OCI-LY7 (cell line): Measurements from ENCODE around the gene ESR2. TPM values are rescaled to one million over a fixed set of nuclear protein-coding genes. Genes with fewer than 3 reads are reported as not detected.

ENCODE experiments used
- BruUV-seq: library from RNA; stranded (reverse); fragments of 400-500 nt; replicated peaks from 2 replicates; lab custom pipeline; 2021; lab: Mats Ljungman, UMichigan
- CTCF ChIA-PET: fragments of 300-600 bp; sonication (Branson Sonifier 250); formaldehyde crosslinking; loops from one replicate; lab custom pipeline; 2022; ENCODE audit warnings: antibody characterized with exemption; ENCODE audit not compliant: unreplicated experiment; lab: Charles Lee
- POLR2A ChIA-PET: fragments of 300-600 bp; sonication (Branson Sonifier 250); formaldehyde crosslinking; loops from one replicate; lab custom pipeline; 2022; ENCODE audit warnings: antibody characterized with exemption; lab: Charles Lee
- DNase-seq: peaks from one replicate; pipeline ENCODE4 v3.0.0-alpha.2; 2015; ENCODE audit warnings: low spot score
- H2AFZ ChIP-seq: fragments of 200-600 bp; sonication (generic), shearing (Covaris generic); 2 replicates; pipeline ENCODE4 v1.6.1; 2014; ENCODE audit warnings: mild to moderate bottlenecking, antibody characterized with exemption, low read length, moderate library complexity
- H3K27ac ChIP-seq: fragments of 200-600 bp; sonication (generic); 2 replicates; pipeline ENCODE4 v1.5.1; 2014; ENCODE audit warnings: mixed run types, low read depth, mild to moderate bottlenecking, moderate library complexity, low read length, inconsistent platforms; ENCODE audit not compliant: poor library complexity, severe bottlenecking
- H3K36me3 ChIP-seq: fragments of 200-600 bp; sonication (generic); 2 replicates; pipeline ENCODE4 v1.6.1; 2014; ENCODE audit warnings: mild to moderate bottlenecking, antibody characterized with exemption, low read length, moderate library complexity, mixed read lengths; ENCODE audit not compliant: insufficient read depth
- H3K4me1 ChIP-seq: fragments of 200-600 bp; sonication (generic); 2 replicates; pipeline ENCODE4 v1.5.1; 2014; ENCODE audit warnings: mild to moderate bottlenecking, low read length; ENCODE audit not compliant: insufficient read depth, poor library complexity, severe bottlenecking
- H3K4me2 ChIP-seq: fragments of 200-600 bp; sonication (generic); 2 replicates; pipeline ENCODE4 v1.6.1; 2014; ENCODE audit warnings: mild to moderate bottlenecking, low read length
- H3K4me3 ChIP-seq: fragments of 200-600 bp; sonication (generic); 2 replicates; pipeline ENCODE4 v1.5.1; 2014; ENCODE audit warnings: mild to moderate bottlenecking, low read depth, low read length; ENCODE audit not compliant: poor library complexity, severe bottlenecking
- H3K79me2 ChIP-seq: fragments of 200-600 bp; sonication (generic); 2 replicates; pipeline ENCODE4 v1.6.1; 2016; ENCODE audit warnings: low read depth, mild to moderate bottlenecking, low read length, moderate library complexity, mixed read lengths; ENCODE audit not compliant: insufficient read depth
- H3K9me2 ChIP-seq: fragments of 200-600 bp; sonication (generic); 2 replicates; pipeline ENCODE4 v1.6.1; 2016; ENCODE audit warnings: mild to moderate bottlenecking, low read length, mixed read lengths; ENCODE audit not compliant: insufficient read depth
- H3K9me3 ChIP-seq: fragments of 200-600 bp; sonication (generic); 2 replicates; pipeline ENCODE4 v1.6.1; 2014; ENCODE audit warnings: mild to moderate bottlenecking, mixed run types, low read length, mixed read lengths
- H4K20me1 ChIP-seq: fragments of 200-600 bp; sonication (generic); 2 replicates; pipeline ENCODE4 v1.6.1; 2014; ENCODE audit warnings: mild to moderate bottlenecking, antibody characterized with exemption, low read length, moderate library complexity, mixed read lengths; ENCODE audit not compliant: insufficient read depth
- EZH2phosphoT487 ChIP-seq: fragments of 200-600 bp; sonication (generic); IDR thresholded peaks from 2 replicates; pipeline ENCODE4 v1.6.1; 2018; ENCODE audit warnings: low read depth, borderline replicate concordance, mild to moderate bottlenecking, mixed run types, antibody characterized with exemption, low read length, moderate library complexity, mixed read lengths
- intact Hi-C: fragments of 100-400 bp; cut with micrococcal nuclease; formaldehyde crosslinking; loops from one replicate; pipeline ENCODE4 v1.10.0; 2022; ENCODE audit not compliant: unreplicated experiment
- total RNA-seq, 2 experiments: library from RNA; depleted of rRNA in 1 of 2; stranded (reverse); fragments of >200 nt in 1 of 2; shearing (Covaris generic) in 1 of 2; gene quantifications; 2 replicates each; pipeline ENCODE4 v1.2.3, GENCODE V29; 2014 to 2022
- TF ChIP-seq, protein P1 (sequence below): fragments of 200-600 bp; sonication (generic); conservative IDR thresholded peaks from 2 replicates; pipeline ENCODE4 v1.5.1; 2014; ENCODE audit warnings: mild to moderate bottlenecking, antibody characterized with exemption, low read length, moderate library complexity, mixed read lengths

ESR2 gene
- total RNA-seq, 2 experiments from 2014 or later, result 13.4 to 37.7 TPM

DNA sequence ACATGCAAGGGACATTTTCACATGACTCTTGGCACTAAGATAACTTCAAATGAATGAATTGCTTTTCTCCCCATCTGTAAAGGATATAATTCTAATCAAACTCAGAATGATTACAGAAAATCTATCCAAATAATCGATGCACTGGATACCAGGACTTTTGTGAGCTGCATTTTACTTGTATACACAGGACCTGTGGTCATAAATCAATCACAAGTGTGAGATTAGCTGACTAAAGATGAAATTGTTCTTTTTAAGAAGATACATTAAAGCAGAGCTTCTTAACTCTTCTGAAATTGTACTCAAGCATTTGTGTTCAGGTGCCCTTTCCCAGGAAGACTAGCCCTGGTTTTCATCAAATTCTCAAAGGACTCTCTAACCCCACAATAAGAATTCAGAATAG is 66.3 kb downstream of the ESR2 start:
- ChIA-PET CTCF (no interaction called here), POLR2A (interaction anchor here (0.7 to 3.9 kb wide), 4 partner anchors 8 to 369 kb away, joined by 3 to 23 read pairs (median 3); no protein-coding TSS in a partner anchor)
- Histone ChIP-seq H3K4me2 (0 out of 2 replicates have a peak overlapping the region, but pooled peaks have one; percentile 7), H3K27ac (no peak overlapping the region), H4K20me1 (peaks cover 7% of the 10 kb centered on the region; the same call in 1 of the 2 replicates), H3K4me1 (peaks cover 36% of the 10 kb centered on the region), H3K79me2 (peaks cover 75% of the 10 kb centered on the region), H3K4me3 (no peak overlapping the region), H3K9me3 (no peaks in the 10 kb centered on the region), H3K36me3 (peaks cover 97% of the 10 kb centered on the region), H2AFZ (no peak overlapping the region), H3K9me2 (no peaks in the 10 kb centered on the region)
- no TSS peak for BruUV-seq
- intact Hi-C loops, result no loop called here
- TF ChIP-seq, protein P1, sequence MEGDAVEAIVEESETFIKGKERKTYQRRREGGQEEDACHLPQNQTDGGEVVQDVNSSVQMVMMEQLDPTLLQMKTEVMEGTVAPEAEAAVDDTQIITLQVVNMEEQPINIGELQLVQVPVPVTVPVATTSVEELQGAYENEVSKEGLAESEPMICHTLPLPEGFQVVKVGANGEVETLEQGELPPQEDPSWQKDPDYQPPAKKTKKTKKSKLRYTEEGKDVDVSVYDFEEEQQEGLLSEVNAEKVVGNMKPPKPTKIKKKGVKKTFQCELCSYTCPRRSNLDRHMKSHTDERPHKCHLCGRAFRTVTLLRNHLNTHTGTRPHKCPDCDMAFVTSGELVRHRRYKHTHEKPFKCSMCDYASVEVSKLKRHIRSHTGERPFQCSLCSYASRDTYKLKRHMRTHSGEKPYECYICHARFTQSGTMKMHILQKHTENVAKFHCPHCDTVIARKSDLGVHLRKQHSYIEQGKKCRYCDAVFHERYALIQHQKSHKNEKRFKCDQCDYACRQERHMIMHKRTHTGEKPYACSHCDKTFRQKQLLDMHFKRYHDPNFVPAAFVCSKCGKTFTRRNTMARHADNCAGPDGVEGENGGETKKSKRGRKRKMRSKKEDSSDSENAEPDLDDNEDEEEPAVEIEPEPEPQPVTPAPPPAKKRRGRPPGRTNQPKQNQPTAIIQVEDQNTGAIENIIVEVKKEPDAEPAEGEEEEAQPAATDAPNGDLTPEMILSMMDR, result no peak
- no peak for TF ChIP-seq EZH2phosphoT487
- no peak for DNase-seq

DNA sequence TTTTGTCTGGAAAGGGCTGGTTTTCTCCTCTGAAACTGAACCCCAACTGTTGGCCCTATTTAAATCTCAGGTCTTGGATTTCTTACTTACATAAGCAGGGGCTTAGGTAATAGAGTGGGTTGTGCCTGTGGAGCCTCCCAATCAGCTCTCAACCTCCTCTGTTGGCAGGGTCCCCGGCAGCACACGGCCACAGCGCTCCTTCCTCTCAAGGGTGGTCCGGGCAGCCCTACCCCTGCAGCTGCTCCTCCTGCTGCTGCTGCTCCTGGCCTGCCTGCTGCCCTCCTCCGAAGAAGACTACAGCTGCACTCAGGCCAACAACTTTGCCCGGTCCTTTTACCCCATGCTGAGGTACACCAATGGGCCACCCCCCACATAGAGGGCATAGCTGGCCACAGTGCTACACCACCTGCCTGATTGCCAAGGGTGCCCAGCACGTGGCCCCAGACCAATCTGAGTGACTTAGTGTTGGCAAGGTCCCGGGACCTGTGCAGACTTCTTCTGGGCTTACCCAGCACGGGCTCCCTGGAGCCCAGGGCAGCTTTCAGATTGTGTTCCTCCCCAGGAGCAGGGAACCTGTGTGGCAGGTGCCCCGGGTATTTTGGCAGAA is 68.9 kb downstream of the ESR2 start:
- Histone ChIP-seq H3K36me3 (peaks cover 97% of the 10 kb centered on the region), H3K4me2 (no peak overlapping the region), H4K20me1 (peaks cover 7% of the 10 kb centered on the region; the same call in 1 of the 2 replicates), H3K9me3 (no peaks in the 10 kb centered on the region), H3K4me3 (no peak overlapping the region), H3K9me2 (no peaks in the 10 kb centered on the region), H2AFZ (no peak overlapping the region), H3K79me2 (peaks cover 49% of the 10 kb centered on the region), H3K4me1 (peaks cover 16% of the 10 kb centered on the region), H3K27ac (no peak overlapping the region)
- no TSS peak for BruUV-seq
- no peak for DNase-seq
- TF ChIP-seq EZH2phosphoT487, result no peak
- CTCF ChIA-PET, result no interaction called here
- intact Hi-C loops, result no loop called here
- POLR2A ChIA-PET, result interaction anchor here (0.9 to 3.9 kb wide), 2 partner anchors 10 to 43 kb away, joined by 3 to 23 read pairs; no protein-coding TSS in a partner anchor

DNA sequence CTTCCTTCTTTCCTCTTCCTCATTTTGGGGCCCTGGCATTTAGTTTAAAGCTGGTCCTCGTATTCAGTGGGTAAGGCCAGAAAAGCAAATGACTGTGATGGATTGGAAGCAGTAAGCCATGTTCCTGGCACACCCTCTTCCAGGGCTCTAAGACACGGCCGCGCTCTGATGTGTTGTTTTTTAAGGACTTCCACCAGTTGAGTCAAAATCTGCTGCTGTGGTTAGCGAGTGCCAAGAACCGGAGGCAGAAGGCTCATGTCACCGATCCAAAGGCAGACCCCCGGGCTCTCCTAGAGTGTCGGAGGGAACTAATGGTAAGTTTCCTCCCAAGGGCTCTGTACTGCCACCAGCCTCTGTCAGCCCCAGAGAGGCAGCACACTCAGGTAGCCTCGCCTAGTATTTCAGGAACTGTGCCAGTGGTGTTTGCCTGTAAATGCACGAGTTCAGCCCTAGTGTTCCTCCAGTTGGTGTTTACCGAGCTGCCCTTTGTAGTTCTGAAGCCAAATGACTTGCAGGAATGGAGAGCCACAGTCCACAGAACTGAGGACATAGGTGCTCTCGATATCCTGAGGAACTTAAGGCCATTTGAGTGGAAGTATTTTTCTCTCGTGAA is 72.7 kb downstream of the ESR2 start:
- H3K79me2 ChIP-seq, result peaks cover 28% of the 10 kb centered on the region; the same call in 1 of the 2 replicates
- H3K9me3 ChIP-seq, result no peaks in the 10 kb centered on the region
- no peaks in the 10 kb centered on the region for H3K9me2 ChIP-seq
- TF ChIP-seq, protein P1, result no peak
- TF ChIP-seq EZH2phosphoT487, result no peak
- H2AFZ ChIP-seq, result no peak overlapping the region
- no peak overlapping the region for H3K27ac ChIP-seq
- POLR2A ChIA-PET, result no interaction called here
- no peak overlapping the region for H3K4me3 ChIP-seq
- H3K4me1 ChIP-seq, result peaks cover 23% of the 10 kb centered on the region
- CTCF ChIA-PET, result no interaction called here
- peaks cover 99% of the 10 kb centered on the region for H3K36me3 ChIP-seq
- no TSS peak for BruUV-seq
- no peak for DNase-seq
- no peaks in the 10 kb centered on the region; the same call in 1 of the 2 replicates for H4K20me1 ChIP-seq
- no peak overlapping the region for H3K4me2 ChIP-seq
- intact Hi-C loops, result no loop called here
